ENCODE measurements around the gene DCHS1.

Gene DCHS1

GRCh38 chr11:6670202-6670830, 14.7 kb upstream of the DCHS1 start:
- DNase-seq: peak; percentile 17

- DNase-seq: peak; percentile 40
Measured at GRCh38 chr11:6667733-6668374, 12.2 kb upstream of the DCHS1 start.

GRCh38 chr11:6666302-6667183, 10.9 kb upstream of the DCHS1 start:
- no peak for DNase-seq

GRCh38 chr11:6664551-6664950, 8.9 kb upstream of the DCHS1 start:
- no peak for DNase-seq

- no peak for DNase-seq
Measured at GRCh38 chr11:6663794-6664469, 8.3 kb upstream of the DCHS1 start.

- DNase-seq: no peak
Measured at GRCh38 chr11:6660712-6661111, 5.1 kb upstream of the DCHS1 start.

- no peak for DNase-seq
Measured at GRCh38 chr11:6658647-6659046, 3.0 kb upstream of the DCHS1 start.

- DNase-seq: no peak
Measured at GRCh38 chr11:6657346-6657745, 1.7 kb upstream of the DCHS1 start.

GRCh38 chr11:6656936-6657335, 1.3 kb upstream of the DCHS1 start:
- no peak for DNase-seq

- DNase-seq: no peak
Measured at GRCh38 chr11:6656584-6656915, 941 bp upstream of the DCHS1 start.

- DNase-seq: peak; percentile 56
Measured at GRCh38 chr11:6655020-6655789, 404 bp downstream of the DCHS1 start.

- no peak for DNase-seq
Measured at GRCh38 chr11:6654281-6655019, 1.2 kb downstream of the DCHS1 start.

- DNase-seq: no peak
Measured at GRCh38 chr11:6653656-6654055, 2.0 kb downstream of the DCHS1 start.

GRCh38 chr11:6653097-6653496, 2.5 kb downstream of the DCHS1 start:
- no peak for DNase-seq

- no peak for DNase-seq
Measured at GRCh38 chr11:6652182-6652581, 3.4 kb downstream of the DCHS1 start.

- peak; percentile 52 for DNase-seq
Measured at GRCh38 chr11:6650980-6651379, 4.6 kb downstream of the DCHS1 start.

- no peak for DNase-seq
Measured at GRCh38 chr11:6650104-6650503, 5.5 kb downstream of the DCHS1 start.

- no peak for DNase-seq
Measured at GRCh38 chr11:6648501-6648900, 7.1 kb downstream of the DCHS1 start.

GRCh38 chr11:6647836-6648235, 7.8 kb downstream of the DCHS1 start:
- no peak for DNase-seq

- peak; percentile 62 for DNase-seq
Measured at GRCh38 chr11:6646918-6647679, 8.5 kb downstream of the DCHS1 start.

- DNase-seq: no peak
Measured at GRCh38 chr11:6646576-6646917, 9.1 kb downstream of the DCHS1 start.
